Measurements from ENCODE around the gene CABYR.

Gene CABYR

GRCh38 chr18:24195296-24196053 lies 56.6 kb downstream of the CABYR start:
- no peak for DNase-seq

- no peak for DNase-seq
These were observed 57.9 kb downstream of the CABYR start for GRCh38 chr18:24196764-24197163.

GRCh38 chr18:24197412-24197811 lies 58.5 kb downstream of the CABYR start:
- DNase-seq: no peak

- DNase-seq: no peak
These were observed 59.6 kb downstream of the CABYR start for GRCh38 chr18:24198461-24198860.

DNA sequence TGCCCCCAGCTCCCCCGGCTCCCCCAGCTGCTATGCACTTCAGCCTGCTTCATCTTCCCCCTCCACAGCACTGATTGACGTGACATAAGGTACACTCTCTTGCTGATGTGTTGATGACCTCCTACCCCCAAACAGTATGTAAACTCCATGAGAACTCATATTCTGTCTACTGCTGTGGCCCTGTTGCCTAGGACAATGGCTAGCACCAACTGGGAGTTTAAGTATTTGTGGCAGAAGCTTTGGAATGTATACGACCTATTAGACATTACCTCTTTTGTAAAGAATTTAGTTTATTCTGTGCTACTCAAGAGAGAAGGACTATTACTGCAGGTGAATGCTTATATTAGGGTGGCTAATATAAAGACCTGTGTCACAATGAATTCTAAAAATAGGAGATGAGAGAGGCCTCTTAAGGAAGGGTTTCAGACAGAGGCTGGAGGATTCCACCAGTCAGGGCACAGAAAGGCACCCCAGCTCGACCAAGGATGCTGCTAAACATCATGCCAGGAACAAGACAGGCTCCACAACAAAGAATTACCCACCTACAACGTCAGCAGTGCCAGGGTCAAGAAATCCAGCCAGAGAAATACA lies 60.6 kb downstream of the CABYR start:
- no peak for DNase-seq

- DNase-seq: no peak
These were observed 61.8 kb downstream of the CABYR start for GRCh38 chr18:24200494-24201290.

- DNase-seq: no peak
These were observed 63.1 kb downstream of the CABYR start for GRCh38 chr18:24201699-24202687.

- no peak for DNase-seq
These were observed 66.0 kb downstream of the CABYR start for GRCh38 chr18:24204904-24205303.

DNA sequence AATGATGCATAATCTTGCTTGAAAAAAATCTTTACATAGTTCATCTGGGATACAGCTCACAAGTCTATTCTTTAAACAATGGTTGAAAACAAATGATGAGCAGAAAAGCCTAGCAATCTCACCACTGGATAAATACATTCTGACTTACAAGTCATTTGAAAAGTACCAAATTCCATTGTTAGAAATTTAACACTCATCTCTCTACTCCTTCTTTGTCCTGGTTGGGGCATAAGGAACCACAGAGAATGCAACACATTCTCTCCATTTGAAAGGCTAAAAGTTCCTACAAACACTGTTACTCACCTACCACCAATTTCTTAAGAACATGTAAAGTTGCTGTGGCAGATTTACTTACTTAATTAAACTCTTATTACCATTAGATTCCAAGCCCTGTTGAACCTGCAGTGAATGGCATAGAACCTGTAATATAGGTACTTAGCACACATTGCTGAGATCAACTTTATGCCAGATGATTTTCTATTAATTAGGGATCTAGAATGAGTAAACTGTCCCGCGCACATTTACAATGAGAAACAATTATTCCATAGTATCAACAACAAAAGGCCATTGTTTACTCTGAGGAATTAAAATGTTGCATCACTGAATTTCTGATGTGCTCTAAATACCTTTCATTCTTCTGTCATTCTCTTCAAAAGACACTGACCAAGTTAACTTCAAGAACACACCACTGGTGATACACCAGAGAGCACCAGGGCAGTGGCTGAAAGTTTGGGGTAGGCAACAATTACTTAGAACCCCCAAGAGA lies 69.6 kb downstream of the CABYR start:
- DNase-seq: no peak

DNA sequence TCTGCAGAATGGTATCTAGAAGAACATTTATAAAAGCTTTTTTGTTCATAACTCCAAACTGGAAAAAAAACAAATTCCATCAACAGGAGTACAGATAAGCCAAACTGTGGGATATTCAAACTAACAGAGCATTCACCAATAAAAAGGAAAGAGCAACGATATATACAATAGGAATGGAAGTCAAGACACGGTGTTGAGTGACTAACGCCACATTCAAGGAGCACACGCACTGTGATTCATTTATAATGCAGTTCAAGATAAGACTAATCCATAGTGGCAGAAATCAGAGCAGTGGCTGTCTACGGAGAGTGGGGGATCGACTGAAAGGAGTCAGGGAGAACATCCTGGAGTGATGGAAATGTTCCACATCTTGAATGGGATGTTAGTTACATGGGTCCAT lies 70.7 kb downstream of the CABYR start:
- no peak for DNase-seq
